Measurements from ENCODE around the gene TASOR2. TPM values are rescaled to one million over a fixed set of nuclear protein-coding genes. Genes with fewer than 3 reads are reported as not detected.
A peak's percentile ranks its signal among the peaks of the same experiment; 100 is the strongest.

TASOR2 gene
- total and polyA plus RNA-seq, 2 donors from 2014 or later, result 3.9 to 58.8 TPM

DNA sequence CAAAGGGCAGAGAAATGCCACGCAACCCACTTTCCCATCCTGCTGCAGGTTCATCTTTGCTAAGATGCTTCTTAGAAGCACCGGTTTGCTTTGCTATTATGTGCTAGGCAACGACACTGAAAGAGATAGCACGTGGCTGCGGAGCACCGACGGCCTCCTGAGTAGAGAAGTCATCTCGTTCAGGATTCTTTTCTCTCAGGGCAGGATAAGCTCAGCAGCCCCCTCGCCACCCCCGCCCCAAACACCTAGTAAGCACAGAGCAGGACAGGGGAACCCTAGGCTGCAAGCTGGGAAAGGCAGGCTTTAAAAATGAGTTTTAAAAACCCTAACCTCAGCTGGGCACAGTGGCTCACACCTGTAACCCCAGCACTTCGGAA lies 33.3 kb upstream of the TASOR2 start:
- no peak overlapping the region for H3K27ac ChIP-seq (ENCODE audit: low read depth in 2 of 2, low read length in 2 of 2)
- DNase-seq (no peak), FAIRE-seq (no peak)
- intact Hi-C loops (cut with DNase I), result no loop called here
- H3K9ac ChIP-seq (ENCODE audit: low read length in 3 of 3), result no peak overlapping the region
- H3K36me3 ChIP-seq (ENCODE audit: control insufficient read depth in 2 of 3, insufficient read depth in 3 of 3, low read length in 3 of 3), result peaks cover 0 to 30% (median 4%) of the 10 kb centered on the region in 3 donors
- H3K9me3 ChIP-seq (ENCODE audit: control insufficient read depth in 2 of 3, insufficient read depth in 1 of 3, low read length in 3 of 3), result no peaks in the 10 kb centered on the region
- peaks cover 0 to 13% (median 4%) of the 10 kb centered on the region in 3 donors for H3K4me1 ChIP-seq (ENCODE audit: control insufficient read depth in 2 of 3, insufficient read depth in 2 of 3, low read depth in 1 of 3, low read length in 3 of 3)
- no peaks in the 10 kb centered on the region for H3K27me3 ChIP-seq (ENCODE audit: control insufficient read depth, insufficient read depth, low read length)
- no peak overlapping the region for H3K4me3 ChIP-seq (ENCODE audit: low read length in 3 of 3)
- no peak for TF ChIP-seq CTCF (IDR thresholded peaks at IDR 0.05; ENCODE audit: borderline replicate concordance, extremely low read depth, insufficient read depth)

DNA sequence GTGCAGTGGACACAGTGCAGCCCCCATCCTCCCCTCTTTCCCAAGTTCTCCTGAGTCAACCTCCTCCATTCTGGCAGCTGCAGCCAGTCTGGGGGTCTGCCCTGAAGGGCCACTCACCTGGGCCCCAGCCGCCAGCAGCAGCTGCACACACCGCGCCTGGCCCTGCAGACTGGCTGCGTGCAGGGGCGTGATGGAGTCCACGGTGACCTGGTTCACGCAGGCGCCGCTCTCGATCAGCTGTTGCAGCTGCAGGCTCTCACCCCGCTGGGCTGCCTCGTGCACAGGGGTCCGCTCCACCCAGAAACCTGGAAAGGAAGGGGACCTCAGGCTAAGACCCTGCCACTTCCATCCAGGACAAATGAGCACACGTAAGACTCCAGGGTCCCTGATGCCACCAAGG lies 31.9 kb upstream of the TASOR2 start:
- Histone ChIP-seq H3K4me1 (ENCODE audit: control insufficient read depth in 2 of 3, insufficient read depth in 2 of 3, low read depth in 1 of 3, low read length in 3 of 3) (peaks cover 0 to 10% (median 7%) of the 10 kb centered on the region in 3 donors), H3K9ac (ENCODE audit: low read length in 3 of 3) (no peak overlapping the region), H3K27me3 (ENCODE audit: control insufficient read depth, insufficient read depth, low read length) (no peaks in the 10 kb centered on the region), H3K4me3 (ENCODE audit: low read length in 3 of 3) (no peak overlapping the region), H3K36me3 (ENCODE audit: control insufficient read depth in 2 of 3, insufficient read depth in 3 of 3, low read length in 3 of 3) (peaks cover 0 to 21% (median 4%) of the 10 kb centered on the region in 3 donors), H3K9me3 (ENCODE audit: control insufficient read depth in 2 of 3, insufficient read depth in 1 of 3, low read length in 3 of 3) (no peaks in the 10 kb centered on the region), H3K27ac (ENCODE audit: low read depth in 2 of 2, low read length in 2 of 2) (no peak overlapping the region)
- FAIRE-seq (no peak), DNase-seq (no peak)
- intact Hi-C loops (cut with DNase I), result no loop called here
- TF ChIP-seq CTCF (IDR thresholded peaks at IDR 0.05; ENCODE audit: borderline replicate concordance, extremely low read depth, insufficient read depth), result no peak

DNA sequence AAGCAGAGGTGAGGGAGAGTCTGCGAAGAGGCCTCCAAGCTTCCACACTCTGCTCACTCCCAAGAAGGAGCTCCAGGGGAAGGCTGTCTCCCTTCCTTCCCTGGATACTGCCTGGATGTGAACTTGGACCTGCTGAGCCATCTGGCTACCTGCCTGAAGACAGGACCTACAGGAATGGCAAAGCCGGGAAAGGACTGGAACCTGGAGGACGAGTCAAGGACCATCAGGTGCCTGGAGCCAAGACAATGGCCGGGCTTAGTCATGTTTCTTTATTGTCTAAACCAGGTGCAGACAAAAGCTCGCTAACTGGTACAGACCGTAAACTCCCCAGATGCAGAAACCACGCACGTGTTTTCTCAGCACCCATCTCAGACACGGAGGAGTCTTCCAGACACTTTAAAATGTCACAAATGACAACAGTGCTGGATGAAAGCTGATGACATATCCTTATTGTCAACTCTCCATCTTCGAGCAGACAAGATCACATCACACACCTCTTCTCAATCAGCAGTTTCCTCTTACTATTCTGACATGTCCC lies 30.4 kb upstream of the TASOR2 start:
- no peak for TF ChIP-seq CTCF (IDR thresholded peaks at IDR 0.05; ENCODE audit: borderline replicate concordance, extremely low read depth, insufficient read depth)
- DNase-seq, result no peak
- Histone ChIP-seq H3K27ac (ENCODE audit: low read depth in 2 of 2, low read length in 2 of 2) (peak overlapping the region in 1 of 2 donors; percentile 34), H3K9ac (ENCODE audit: low read length in 3 of 3) (no peak overlapping the region), H3K36me3 (ENCODE audit: control insufficient read depth in 2 of 3, insufficient read depth in 3 of 3, low read length in 3 of 3) (peaks cover 0 to 12% (median 4%) of the 10 kb centered on the region in 3 donors), H3K27me3 (ENCODE audit: control insufficient read depth, insufficient read depth, low read length) (no peaks in the 10 kb centered on the region), H3K4me3 (ENCODE audit: low read length in 3 of 3) (no peak overlapping the region), H3K9me3 (ENCODE audit: control insufficient read depth in 2 of 3, insufficient read depth in 1 of 3, low read length in 3 of 3) (no peaks in the 10 kb centered on the region), H3K4me1 (ENCODE audit: control insufficient read depth in 2 of 3, insufficient read depth in 2 of 3, low read depth in 1 of 3, low read length in 3 of 3) (peaks cover 0 to 14% (median 14%) of the 10 kb centered on the region in 3 donors)
- intact Hi-C loops (cut with DNase I), result no loop called here
- FAIRE-seq, result no peak

DNA sequence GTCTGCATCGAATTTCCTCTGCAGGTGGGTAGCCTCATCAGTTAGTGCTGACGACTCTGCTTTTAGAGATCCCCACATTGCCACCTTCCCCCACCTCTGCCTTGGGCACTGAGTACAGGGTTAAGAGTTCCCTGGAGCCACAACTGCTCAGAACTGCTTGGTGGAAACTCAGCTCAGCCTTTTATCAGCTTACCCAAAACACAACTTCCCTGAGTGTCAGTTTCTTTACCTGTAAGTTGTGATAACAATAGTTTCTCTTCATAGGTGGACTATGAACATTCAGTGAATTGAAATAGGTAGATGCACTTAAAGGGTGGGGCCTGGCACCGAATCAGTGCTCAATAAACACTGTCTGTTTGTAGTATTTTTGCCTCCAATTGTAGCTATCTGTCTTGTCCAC lies 29.5 kb upstream of the TASOR2 start:
- DNase-seq, result no peak
- H3K9ac ChIP-seq (ENCODE audit: low read length in 3 of 3), result no peak overlapping the region
- no peak for TF ChIP-seq CTCF (IDR thresholded peaks at IDR 0.05; ENCODE audit: borderline replicate concordance, extremely low read depth, insufficient read depth)

More for the DNA sequence above, 29.5 kb upstream of the TASOR2 start:
- FAIRE-seq, result no peak
- Histone ChIP-seq H3K27me3 (ENCODE audit: control insufficient read depth, insufficient read depth, low read length) (no peaks in the 10 kb centered on the region), H3K27ac (ENCODE audit: low read depth in 2 of 2, low read length in 2 of 2) (no peak overlapping the region), H3K36me3 (ENCODE audit: control insufficient read depth in 2 of 3, insufficient read depth in 3 of 3, low read length in 3 of 3) (peaks cover 0 to 8% (median 4%) of the 10 kb centered on the region in 3 donors), H3K4me3 (ENCODE audit: low read length in 3 of 3) (no peak overlapping the region), H3K9me3 (ENCODE audit: control insufficient read depth in 2 of 3, insufficient read depth in 1 of 3, low read length in 3 of 3) (no peaks in the 10 kb centered on the region), H3K4me1 (ENCODE audit: control insufficient read depth in 2 of 3, insufficient read depth in 2 of 3, low read depth in 1 of 3, low read length in 3 of 3) (peaks cover 0 to 22% (median 20%) of the 10 kb centered on the region in 3 donors)
- intact Hi-C loops (cut with DNase I), result no loop called here

All from kidney (tissue), 14 donors.